ENCODE data around the gene GRB14.

DNA sequence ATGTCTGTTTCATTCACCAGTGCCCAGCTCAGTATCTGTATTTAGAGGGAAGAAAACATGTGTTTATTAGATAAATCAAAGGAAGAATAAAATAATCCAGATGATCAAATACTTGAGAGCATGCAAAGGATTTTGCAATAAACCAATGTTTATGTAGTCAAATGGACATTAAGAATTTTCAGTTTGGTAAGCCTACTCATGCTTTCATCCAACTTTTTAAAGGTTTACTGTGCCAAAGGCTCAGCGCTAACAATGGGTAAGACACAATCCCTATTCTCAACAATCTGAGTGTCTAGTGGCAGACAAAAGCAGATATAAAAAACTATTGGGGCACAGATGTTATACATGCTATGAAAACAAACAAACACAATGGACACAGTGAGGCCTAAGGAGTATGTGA, 26.3 kb downstream of the GRB14 start:
- no peak for TF ChIP-seq CTCF (IDR thresholded peaks at IDR 0.05; ENCODE audit: insufficient read depth, low read depth, low read length)
- no peak for TF ChIP-seq EZH2 (IDR thresholded peaks at IDR 0.05; ENCODE audit: insufficient read depth, low read length)
